H7 (cell line): ENCODE results near the gene NOXO1. TPM values are rescaled to one million over a fixed set of nuclear protein-coding genes. Genes with fewer than 3 reads are reported as not detected.
"Not testable (repeated sequence)": the region's sequence is repeated elsewhere in the genome, so short reads cannot be mapped to it uniquely, and the experiment has no call there.

Experiments used
- DNase-seq: peaks from one replicate; pipeline ENCODE4 v3.0.0; 2012
- H3K27me3 ChIP-seq: 2 replicates; pipeline ENCODE4 v1.6.0; 2011; ENCODE audit warnings: mild to moderate bottlenecking, low read length; ENCODE audit not compliant: control insufficient read depth, insufficient read depth
- H3K36me3 ChIP-seq: replicated peaks from 2 replicates; pipeline ENCODE4 v1.5.1; 2011; ENCODE audit warnings: low read length; ENCODE audit not compliant: control insufficient read depth, insufficient read depth
- H3K4me3 ChIP-seq: 2 replicates; pipeline ENCODE4 v1.5.1; 2011; ENCODE audit warnings: low read depth, mild to moderate bottlenecking, control low read depth, low read length, moderate library complexity; ENCODE audit not compliant: insufficient read depth
- total RNA-seq: library from RNA; depleted of rRNA; stranded (reverse); fragments of >200 nt; shearing (Covaris generic); gene quantifications from 2 replicates; pipeline ENCODE4 v1.2.3, GENCODE V29; 2014

Gene NOXO1
- total RNA-seq, 1 experiment from 2014 or later = not detected

DNA sequence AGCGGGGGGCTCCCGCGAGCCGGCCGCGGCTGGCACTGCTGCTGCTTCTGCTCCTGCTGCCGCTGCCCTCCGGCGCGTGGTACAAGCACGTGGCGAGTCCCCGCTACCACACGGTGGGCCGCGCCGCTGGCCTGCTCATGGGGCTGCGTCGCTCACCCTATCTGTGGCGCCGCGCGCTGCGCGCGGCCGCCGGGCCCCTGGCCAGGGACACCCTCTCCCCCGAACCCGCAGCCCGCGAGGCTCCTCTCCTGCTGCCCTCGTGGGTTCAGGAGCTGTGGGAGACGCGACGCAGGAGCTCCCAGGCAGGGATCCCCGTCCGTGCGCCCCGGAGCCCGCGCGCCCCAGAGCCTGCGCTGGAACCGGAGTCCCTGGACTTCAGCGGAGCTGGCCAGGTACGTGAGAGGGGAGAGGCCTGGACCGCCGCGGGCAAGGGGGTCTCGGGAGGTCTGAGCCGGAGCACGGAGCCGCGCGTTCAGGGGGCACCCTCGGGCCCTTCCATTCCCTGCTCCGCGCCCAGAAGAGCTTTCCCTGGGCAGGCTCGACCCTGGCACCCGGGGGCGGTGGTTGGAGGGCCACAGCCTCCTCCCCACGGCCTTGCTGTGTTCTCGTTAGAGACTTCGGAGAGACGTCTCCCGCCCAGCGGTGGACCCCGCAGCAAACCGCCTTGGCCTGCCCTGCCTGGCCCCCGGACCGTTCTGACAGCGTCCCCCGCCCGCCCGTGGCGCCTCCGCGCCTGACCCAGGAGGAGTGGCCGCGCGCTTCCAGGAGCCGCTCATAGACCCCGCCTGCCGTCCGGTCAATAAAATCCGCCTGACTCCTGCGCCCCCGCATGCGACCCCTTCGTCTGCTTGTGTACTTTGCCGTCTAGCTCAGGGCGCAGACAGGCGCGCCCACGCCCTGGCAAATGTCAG lies 38.9 kb upstream of the NOXO1 start:
- peak; percentile 86 for DNase-seq
- H3K4me3 ChIP-seq = peak overlapping the region; percentile 48

DNA sequence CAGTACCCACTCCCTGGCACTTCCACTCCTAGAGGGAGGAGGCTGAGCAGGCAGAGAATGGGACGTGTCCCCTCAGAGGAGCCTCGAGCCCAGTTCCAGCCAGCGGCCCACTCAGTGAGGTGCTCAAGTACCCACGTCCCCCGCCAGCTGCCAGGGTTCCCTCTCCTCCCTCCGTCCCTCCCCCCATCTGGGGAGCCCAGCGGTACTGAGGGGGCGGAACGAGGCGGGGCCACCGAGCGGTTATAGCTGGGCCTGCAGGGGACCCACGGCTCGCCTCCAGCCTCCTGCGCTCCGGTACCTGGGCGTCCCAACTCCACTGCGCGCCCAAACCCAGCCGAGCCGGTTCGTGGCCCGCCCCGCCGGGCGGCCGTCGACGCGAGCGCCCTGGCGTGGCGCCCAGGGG lies 38.2 kb upstream of the NOXO1 start, which contains the start of gene NPW:
Gene NPW, plus strand, starts transcription at position 268 of the 403 bp plus-strand sequence.
- no peaks in the 10 kb centered on the region for H3K36me3 ChIP-seq
- H3K4me3 ChIP-seq = peak within 1 kb of the TSS; percentile 48
- DNase-seq = peak; percentile 92
- H3K27me3 ChIP-seq = peaks cover 32% of the 10 kb centered on the region

More for the DNA sequence above, 38.9 kb upstream of the NOXO1 start:
- no peaks in the 10 kb centered on the region for H3K36me3 ChIP-seq
- H3K27me3 ChIP-seq = peaks cover 32% of the 10 kb centered on the region

DNA sequence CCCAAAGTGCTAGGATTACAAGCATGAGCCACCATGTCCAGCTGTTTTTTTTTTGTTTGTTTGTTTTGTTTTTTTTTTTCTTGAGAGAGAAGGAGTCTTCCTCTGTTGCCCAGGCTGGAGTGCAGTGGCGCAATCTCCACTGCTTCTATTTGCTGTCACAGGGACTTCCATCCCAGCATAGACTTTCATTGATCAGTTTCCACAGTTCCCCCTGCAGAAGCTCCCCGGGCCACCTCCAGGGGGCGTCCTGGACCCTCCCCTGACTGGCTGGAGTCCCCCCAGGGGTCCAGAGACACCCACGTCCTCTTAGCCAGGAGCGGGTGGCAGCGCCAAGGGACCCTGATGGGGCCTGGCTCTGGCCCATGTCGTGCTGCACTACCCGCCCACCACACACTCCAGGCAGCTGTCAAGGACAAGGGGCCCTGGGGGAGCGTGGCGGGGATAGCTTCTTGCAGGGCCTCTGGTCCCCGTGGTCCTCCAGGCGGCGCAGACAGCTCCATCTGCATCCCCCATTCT lies 35.2 kb upstream of the NOXO1 start:
- H3K36me3 ChIP-seq = no peaks in the 10 kb centered on the region
- DNase-seq = peak; percentile 85
- no peak overlapping the region for H3K4me3 ChIP-seq
- H3K27me3 ChIP-seq = peaks cover 26% of the 10 kb centered on the region

DNA sequence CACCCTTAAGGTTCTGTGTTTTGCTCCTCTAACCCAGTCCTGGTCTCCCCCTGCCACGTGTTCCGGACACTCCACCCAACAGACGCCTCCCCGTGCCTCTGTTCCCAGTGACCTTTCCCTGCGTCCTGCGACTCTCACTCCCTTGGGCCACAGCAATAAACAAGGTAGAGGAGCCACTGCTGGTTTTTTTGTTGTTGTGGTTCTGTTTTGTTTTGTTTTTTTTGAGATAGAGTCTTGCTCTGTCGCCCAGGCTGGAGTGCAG lies 34.6 kb upstream of the NOXO1 start:
- DNase-seq = no peak
- Histone ChIP-seq H3K4me3 (no peak overlapping the region), H3K27me3 (peaks cover 23% of the 10 kb centered on the region), H3K36me3 (no peaks in the 10 kb centered on the region)

DNA sequence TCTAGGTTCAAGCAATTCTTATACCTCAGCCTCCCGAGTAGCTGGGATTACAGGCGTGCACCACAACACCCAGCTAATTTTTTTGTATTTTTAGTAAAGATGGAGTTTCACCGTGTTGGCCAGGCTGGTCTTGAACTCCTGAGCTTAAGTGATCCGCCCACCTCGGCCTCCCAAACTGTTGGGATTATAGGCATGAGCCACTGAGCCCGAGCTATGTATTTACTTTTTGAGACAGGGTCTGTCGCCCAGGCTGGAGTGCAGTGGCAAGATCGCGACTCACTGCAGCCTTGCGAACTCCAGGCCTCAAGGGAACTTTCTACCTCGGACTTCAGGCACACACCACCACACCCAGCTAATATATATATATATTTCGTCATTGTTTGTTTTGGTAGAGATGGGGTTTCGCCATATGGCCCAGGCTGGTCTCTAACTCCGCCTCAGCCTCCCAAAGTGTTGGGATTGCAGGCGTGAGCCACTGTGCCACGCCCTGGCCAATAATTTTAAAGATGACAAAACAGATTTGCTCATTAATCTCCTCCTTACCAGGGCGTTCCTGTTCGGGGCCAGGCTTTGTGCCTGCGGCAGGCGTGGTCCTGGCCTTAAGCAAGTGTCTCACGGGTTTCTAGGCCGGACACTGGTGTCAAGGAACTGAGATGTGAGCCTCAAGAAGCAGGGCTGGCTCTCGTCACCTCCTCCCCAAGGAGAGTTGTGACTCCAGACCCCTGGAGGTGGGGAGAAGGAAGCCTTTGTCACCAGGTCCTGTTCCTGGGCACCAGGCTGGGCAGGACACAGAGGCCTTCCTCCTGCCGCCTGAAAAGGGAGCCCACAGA lies 34.1 kb upstream of the NOXO1 start:
- Histone ChIP-seq H3K36me3 (no peaks in the 10 kb centered on the region), H3K4me3 (no peak overlapping the region), H3K27me3 (peaks cover 17% of the 10 kb centered on the region)
- DNase-seq = no peak

DNA sequence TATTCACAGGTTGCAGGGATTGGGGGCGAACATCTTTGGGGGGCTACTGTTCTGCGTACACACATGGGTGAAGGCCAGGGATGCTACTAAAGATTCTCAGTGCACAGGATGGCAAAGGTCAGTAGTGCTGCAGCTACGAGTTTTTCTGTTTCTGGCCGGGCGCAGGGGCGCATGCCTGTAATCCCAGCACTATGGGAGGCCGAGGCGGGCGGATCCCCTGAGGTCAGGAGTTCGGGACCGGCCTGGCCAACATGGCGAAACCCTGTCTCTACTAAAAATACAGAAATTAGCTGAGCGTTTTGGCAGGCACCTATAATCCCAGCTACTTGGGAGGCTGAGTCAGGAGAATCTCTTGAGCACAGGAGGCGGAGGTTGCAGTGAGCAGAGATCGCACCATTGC lies 32.3 kb upstream of the NOXO1 start:
- DNase-seq = no peak
- no peaks in the 10 kb centered on the region for H3K36me3 ChIP-seq
- no peak overlapping the region for H3K4me3 ChIP-seq
- peaks cover 1% of the 10 kb centered on the region; the same call in 1 of the 2 replicates for H3K27me3 ChIP-seq

DNA sequence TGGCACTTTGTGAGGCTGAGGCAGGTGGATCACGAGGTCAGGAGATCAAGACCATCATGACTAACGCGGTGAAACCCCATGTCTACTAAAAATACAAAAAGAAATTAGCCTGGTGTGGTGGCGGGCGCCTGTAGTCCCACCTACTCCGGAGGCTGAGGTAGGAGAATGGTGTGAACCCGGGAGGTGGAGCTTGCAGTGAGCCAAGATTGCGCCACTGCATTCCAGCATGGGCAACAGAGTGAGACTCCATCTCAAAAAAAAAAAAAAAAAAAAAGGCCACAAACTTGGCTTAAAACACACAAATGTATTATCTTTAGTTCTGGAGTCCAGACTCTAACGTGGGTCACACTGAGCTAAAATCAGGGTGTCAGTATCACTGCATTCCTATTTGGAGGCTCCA lies 30.5 kb upstream of the NOXO1 start:
- not testable (repeated sequence) for H3K27me3 ChIP-seq, H3K4me3 ChIP-seq, DNase-seq

DNA sequence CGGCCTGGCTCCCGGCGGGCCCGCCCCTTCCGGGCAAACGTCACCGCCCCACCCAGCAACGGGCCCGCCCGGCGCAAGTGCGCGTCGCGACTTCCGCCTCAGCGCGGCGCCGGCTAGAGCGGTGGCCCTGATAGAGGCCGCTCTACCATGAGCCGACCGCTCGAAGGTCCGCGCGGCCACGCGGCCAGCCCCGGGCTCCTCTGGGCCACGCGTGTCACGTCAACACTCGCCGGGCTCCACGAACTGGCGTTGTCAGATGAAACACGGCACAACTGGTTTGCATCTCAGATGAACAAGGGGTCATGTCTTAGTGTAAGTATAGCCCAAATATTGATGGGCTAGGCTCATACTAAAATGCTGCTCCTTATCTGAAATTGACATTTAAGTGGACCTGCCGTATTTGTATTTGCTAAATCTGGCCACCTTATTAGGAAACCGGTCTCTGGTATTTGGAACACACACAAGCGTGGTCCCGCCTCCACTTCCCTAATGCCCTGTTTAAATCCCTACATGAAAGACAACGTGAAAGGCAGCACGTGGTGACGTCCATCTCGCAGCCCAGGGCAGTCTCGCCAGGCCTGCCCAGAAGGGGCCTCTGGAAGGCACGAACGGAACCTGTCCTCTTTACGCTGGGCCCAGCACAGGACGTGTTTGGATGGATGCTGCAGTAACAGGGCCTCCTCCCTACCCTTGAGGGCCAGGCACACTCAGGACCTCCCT lies 28.7 kb upstream of the NOXO1 start, which contains the start of gene ZNF598:
Gene ZNF598, minus strand, starts transcription at position 31 of the 720 bp plus-strand sequence.
- peak; percentile 99 for DNase-seq
- peak within 1 kb of the TSS; percentile 76 for H3K4me3 ChIP-seq

More for the DNA sequence above, 30.5 kb upstream of the NOXO1 start:
- H3K36me3 ChIP-seq = not testable (repeated sequence)

DNA sequence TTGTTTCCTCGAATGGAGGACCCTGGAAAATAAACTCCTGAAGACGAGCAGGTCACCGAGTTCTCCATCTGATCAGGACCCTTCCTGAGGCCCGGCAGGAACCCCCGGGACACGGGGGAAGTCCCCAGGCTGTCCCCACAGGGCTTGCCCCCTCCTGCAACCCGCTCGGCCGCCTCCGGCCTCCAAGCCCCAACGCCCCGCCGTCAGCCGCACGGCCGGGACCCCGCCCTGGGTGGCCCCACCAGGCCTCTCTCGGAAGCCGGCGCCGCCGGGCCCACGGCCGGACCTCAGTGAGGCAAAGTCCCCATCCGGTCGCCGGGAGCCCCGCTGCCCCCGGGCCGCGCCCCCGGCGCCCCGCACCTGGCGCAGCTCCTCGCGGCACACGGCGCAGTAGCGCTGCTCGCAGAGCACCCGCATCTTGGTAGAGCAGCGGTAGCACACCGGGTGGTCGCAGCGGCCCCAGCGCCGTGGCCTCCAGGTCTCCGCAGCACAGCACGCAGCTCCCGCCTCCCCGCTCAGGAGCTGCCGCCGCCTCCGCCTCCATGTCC lies 28.0 kb upstream of the NOXO1 start:
- peak overlapping the region; percentile 76 for H3K4me3 ChIP-seq
- 0 out of 2 replicates have a peak, but pooled peaks cover 1% of the 10 kb centered on the region for H3K36me3 ChIP-seq
- no peak for DNase-seq
- H3K27me3 ChIP-seq = no peaks in the 10 kb centered on the region

More for the DNA sequence above, 28.7 kb upstream of the NOXO1 start, which contains the start of gene ZNF598:
- Histone ChIP-seq H3K27me3 (no peaks in the 10 kb centered on the region), H3K36me3 (0 out of 2 replicates have a peak, but pooled peaks cover 1% of the 10 kb centered on the region)

DNA sequence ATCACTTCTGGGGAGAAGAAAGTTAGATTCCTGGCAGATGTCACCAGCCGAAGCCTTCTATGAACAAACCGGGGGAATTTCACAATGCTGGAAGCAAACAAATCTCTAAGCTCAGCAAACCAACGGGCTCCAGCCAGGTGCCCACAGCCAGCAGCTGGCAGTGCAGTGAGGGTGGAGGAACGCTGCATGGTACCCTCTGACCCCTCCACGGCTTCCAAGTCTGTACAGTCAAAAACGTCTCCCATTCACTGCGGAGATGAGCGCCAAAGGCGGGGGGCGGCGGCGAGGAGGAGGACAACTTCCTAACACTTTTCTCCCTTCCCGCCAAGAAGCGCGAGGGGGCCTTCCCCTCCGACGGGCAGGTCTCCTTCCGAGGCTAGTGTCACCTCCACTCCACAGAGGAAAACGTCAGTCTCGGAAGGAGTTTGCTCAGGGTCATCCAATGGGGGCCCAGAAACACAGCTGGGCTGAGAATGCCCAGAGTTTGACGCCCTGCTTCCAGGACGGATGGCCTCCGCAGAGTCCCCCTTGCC lies 27.4 kb upstream of the NOXO1 start:
- no peaks in the 10 kb centered on the region for H3K27me3 ChIP-seq
- peak; percentile 82 for DNase-seq
- peak overlapping the region; percentile 76 for H3K4me3 ChIP-seq
- H3K36me3 ChIP-seq = 0 out of 2 replicates have a peak, but pooled peaks cover 1% of the 10 kb centered on the region

DNA sequence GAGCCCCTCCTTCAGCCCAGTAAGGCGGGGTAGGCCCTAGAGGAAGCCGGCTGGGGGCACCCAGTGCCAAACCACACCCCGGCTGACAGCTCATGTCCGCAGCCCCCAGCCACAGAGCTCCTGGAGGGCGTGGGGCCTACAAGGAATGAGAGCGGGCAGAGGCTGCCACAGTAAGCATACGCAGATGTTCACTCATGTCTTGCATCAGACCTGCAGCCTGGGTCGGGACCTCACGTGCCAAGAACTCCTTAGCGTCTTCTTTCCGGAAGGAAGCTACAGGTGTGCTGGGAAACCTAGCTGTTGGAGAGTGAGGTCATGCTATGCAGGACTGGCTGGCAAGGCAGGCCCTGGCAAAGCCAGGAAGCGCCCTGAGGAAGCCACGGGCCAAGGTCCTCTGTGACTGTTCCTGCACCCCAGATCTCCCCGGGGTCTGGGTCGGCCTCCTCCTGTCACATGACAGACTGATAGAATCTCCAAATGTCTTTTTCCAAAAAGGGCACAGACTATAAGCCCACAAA lies 26.8 kb upstream of the NOXO1 start:
- no peak for DNase-seq
- no peaks in the 10 kb centered on the region for H3K27me3 ChIP-seq

DNA sequence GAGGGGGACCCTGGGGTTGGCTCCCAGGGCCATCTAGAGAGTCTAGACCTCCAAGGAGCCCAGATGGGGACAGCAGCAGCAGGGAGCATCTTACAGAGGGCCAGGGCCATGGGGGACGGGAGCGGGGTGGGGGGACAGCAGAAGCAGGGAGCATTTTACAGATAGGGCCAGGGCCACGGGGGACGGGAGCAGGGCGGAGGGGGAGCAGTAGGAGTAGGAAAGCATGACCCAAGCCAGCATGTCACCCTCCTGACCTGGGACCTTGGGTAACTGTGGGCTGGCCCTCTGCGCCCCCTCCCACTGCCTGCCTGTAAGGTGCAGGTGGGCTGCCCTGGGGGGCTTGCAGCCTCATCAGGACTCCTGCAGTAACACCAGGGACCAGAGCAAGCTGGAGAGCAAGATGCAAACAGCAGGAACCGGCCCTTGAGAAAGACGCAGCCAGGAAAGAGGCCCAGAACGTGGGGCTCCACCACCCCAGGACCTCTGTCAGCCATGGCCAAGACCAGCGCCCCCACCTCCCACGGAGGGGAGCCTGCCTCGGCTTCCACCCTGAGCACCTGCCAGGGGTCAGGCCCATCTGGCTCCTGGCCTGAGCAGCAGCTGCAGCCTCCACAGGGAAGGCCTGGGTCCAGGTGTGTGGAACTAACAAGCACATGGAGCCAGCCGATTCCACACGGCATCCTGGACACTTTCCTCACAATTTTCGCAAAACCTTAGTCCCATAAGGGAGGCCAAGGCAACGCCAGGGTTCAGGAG lies 26.0 kb upstream of the NOXO1 start:
- Histone ChIP-seq H3K4me3 (no peak overlapping the region), H3K27me3 (no peaks in the 10 kb centered on the region)
- no peak for DNase-seq

More for the DNA sequence above, 26.8 kb upstream of the NOXO1 start:
- no peak overlapping the region for H3K4me3 ChIP-seq
- peaks cover 4% of the 10 kb centered on the region for H3K36me3 ChIP-seq

DNA sequence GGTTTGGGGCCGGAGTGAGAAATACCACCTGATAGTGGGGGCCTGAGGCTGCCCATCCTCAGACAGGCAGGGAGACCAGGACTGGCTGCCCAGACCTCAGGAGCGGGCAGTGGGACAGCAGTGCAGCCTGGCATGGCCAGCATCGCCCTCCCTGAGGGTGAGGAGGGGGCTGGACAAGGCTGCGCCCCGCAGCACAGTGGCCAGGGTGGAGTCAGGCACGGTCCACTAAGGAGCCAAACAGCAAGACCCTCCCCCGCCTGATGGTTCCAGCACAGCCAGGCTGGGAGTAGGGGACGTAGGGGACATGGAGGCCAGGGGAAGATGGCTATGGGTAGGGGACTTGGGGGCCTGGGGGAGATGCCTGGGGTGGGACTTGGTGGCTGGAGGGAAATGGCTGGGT lies 25.0 kb upstream of the NOXO1 start:
- no peak for DNase-seq
- H3K4me3 ChIP-seq = no peak overlapping the region
- H3K27me3 ChIP-seq = no peaks in the 10 kb centered on the region
- peaks cover 10% of the 10 kb centered on the region for H3K36me3 ChIP-seq

More for the DNA sequence above, 26.0 kb upstream of the NOXO1 start:
- peaks cover 4% of the 10 kb centered on the region for H3K36me3 ChIP-seq
